Activated T-helper 2 cell treated with anti-CD3 and anti-CD28 coated beads, Interferon-gamma antibody, Interleukin-2, Interleukin-4, amounts not matched to agents 10 μg/mL and 5 μg/mL and 100 μg/mL, durations not matched to agents 14 hours and 24 hours and 36 hours (primary cell): Measurements from ENCODE around the gene KRTAP10-6. TPM values are rescaled to one million over a fixed set of nuclear protein-coding genes. Genes with fewer than 3 reads are reported as not detected.
"Not testable (repeated sequence)": the region's sequence is repeated elsewhere in the genome, so short reads cannot be mapped to it uniquely, and the experiment has no call there.

Experiments used
- DNase-seq: peaks from one replicate; pipeline ENCODE4 v3.0.0; 2021; ENCODE audit warnings: low spot score
- H3K27ac Mint-ChIP-seq: one replicate; pipeline ENCODE4 v1.8.0; 2021; ENCODE audit warnings: mixed read lengths
- H3K27me3 Mint-ChIP-seq: one replicate; pipeline ENCODE4 v1.8.0; 2021; ENCODE audit warnings: low read depth, mixed read lengths
- H3K36me3 Mint-ChIP-seq: one replicate; pipeline ENCODE4 v1.8.0; 2021; ENCODE audit warnings: low read depth, mixed read lengths
- H3K4me1 Mint-ChIP-seq: one replicate; pipeline ENCODE4 v1.8.0; 2021; ENCODE audit warnings: low read depth, mixed read lengths
- H3K4me3 Mint-ChIP-seq: one replicate; pipeline ENCODE4 v1.8.0; 2021; ENCODE audit warnings: low read depth, mild to moderate bottlenecking, moderate library complexity, mixed read lengths
- H3K9me3 Mint-ChIP-seq: one replicate; pipeline ENCODE4 v1.8.0; 2021; ENCODE audit warnings: mixed read lengths
- intact Hi-C: fragments of 100-400 bp; cut with micrococcal nuclease; formaldehyde crosslinking; loops from one replicate; pipeline ENCODE4 v1.15.1; 2023
- total RNA-seq: library from RNA; stranded (reverse); gene quantifications from 2 replicates; pipeline ENCODE4 v1.2.3, GENCODE V29; 2022

The KRTAP10-6 gene
- total RNA-seq, 1 donor from 2014 or later: not detected

GRCh38 chr21:44627181-44627822 is 35.0 kb upstream of the KRTAP10-6 start:
- H3K4me3 Mint-ChIP-seq, H3K27ac Mint-ChIP-seq, intact Hi-C loops, DNase-seq, H3K36me3 Mint-ChIP-seq, H3K27me3 Mint-ChIP-seq, H3K4me1 Mint-ChIP-seq: not testable (repeated sequence)
- H3K9me3 Mint-ChIP-seq: peaks cover 53% of the 10 kb centered on the region

- peaks cover 7% of the 10 kb centered on the region for H3K36me3 Mint-ChIP-seq
These were observed 34.4 kb upstream of the KRTAP10-6 start, which contains the start of gene KRTAP10-9 for GRCh38 chr21:44626673-44627143. Gene KRTAP10-9, plus strand, starts transcription at chr21:44627093. Its CDS starts 79 bp downstream, at chr21:44627172.

GRCh38 chr21:44626262-44626661 is 34.0 kb upstream of the KRTAP10-6 start:
- Mint-ChIP-seq H3K27ac (no peak overlapping the region), H3K36me3 (peaks cover 7% of the 10 kb centered on the region), H3K4me1 (peaks cover 6% of the 10 kb centered on the region), H3K9me3 (peaks cover 45% of the 10 kb centered on the region), H3K4me3 (no peak overlapping the region), H3K27me3 (peaks cover 4% of the 10 kb centered on the region)
- DNase-seq: no peak
- intact Hi-C loops: no loop called here

More at GRCh38 chr21:44626673-44627143, 34.4 kb upstream of the KRTAP10-6 start, which contains the start of gene KRTAP10-9:
- peaks cover 49% of the 10 kb centered on the region for H3K9me3 Mint-ChIP-seq
- no peak within 1 kb of the TSS for H3K27ac Mint-ChIP-seq
- no peak within 1 kb of the TSS for H3K4me3 Mint-ChIP-seq
- DNase-seq: no peak
- intact Hi-C loops: no loop called here
- peaks cover 6% of the 10 kb centered on the region for H3K4me1 Mint-ChIP-seq
- H3K27me3 Mint-ChIP-seq: peaks cover 4% of the 10 kb centered on the region

- peaks cover 4% of the 10 kb centered on the region for H3K27me3 Mint-ChIP-seq
- H3K4me3 Mint-ChIP-seq: no peak overlapping the region
- peaks cover 6% of the 10 kb centered on the region for H3K4me1 Mint-ChIP-seq
- DNase-seq: no peak
- H3K27ac Mint-ChIP-seq: no peak overlapping the region
- H3K36me3 Mint-ChIP-seq: peaks cover 4% of the 10 kb centered on the region
- peaks cover 41% of the 10 kb centered on the region for H3K9me3 Mint-ChIP-seq
- intact Hi-C loops: no loop called here
These were observed 33.5 kb upstream of the KRTAP10-6 start for GRCh38 chr21:44625756-44626155.

- peaks cover 7% of the 10 kb centered on the region for H3K4me1 Mint-ChIP-seq
- DNase-seq: no peak
- H3K27me3 Mint-ChIP-seq: peaks cover 4% of the 10 kb centered on the region
- H3K27ac Mint-ChIP-seq: no peak overlapping the region
- intact Hi-C loops: no loop called here
- no peak overlapping the region for H3K4me3 Mint-ChIP-seq
- peaks cover 53% of the 10 kb centered on the region for H3K9me3 Mint-ChIP-seq
- H3K36me3 Mint-ChIP-seq: peaks cover 22% of the 10 kb centered on the region
These were observed 31.3 kb upstream of the KRTAP10-6 start for GRCh38 chr21:44623575-44623974.

GRCh38 chr21:44619886-44620285 is 27.6 kb upstream of the KRTAP10-6 start:
- Mint-ChIP-seq H3K36me3 (peaks cover 22% of the 10 kb centered on the region), H3K27ac (no peak overlapping the region), H3K4me3 (no peak overlapping the region), H3K27me3 (peaks cover 4% of the 10 kb centered on the region), H3K4me1 (peaks cover 8% of the 10 kb centered on the region), H3K9me3 (peaks cover 53% of the 10 kb centered on the region)
- intact Hi-C loops: no loop called here
- DNase-seq: no peak

GRCh38 chr21:44618909-44619308 is 26.6 kb upstream of the KRTAP10-6 start:
- DNase-seq: peak; percentile 34
- H3K36me3 Mint-ChIP-seq: peaks cover 22% of the 10 kb centered on the region
- H3K4me1 Mint-ChIP-seq: peaks cover 8% of the 10 kb centered on the region
- H3K9me3 Mint-ChIP-seq: peaks cover 43% of the 10 kb centered on the region
- H3K27ac Mint-ChIP-seq: peak overlapping the region; percentile 70
- intact Hi-C loops: no loop called here
- H3K4me3 Mint-ChIP-seq: peak overlapping the region; percentile 2
- peaks cover under 1% of the 10 kb centered on the region for H3K27me3 Mint-ChIP-seq

GRCh38 chr21:44618504-44618903 is 26.2 kb upstream of the KRTAP10-6 start:
- Mint-ChIP-seq H3K27me3 (no peaks in the 10 kb centered on the region), H3K4me3 (no peak overlapping the region), H3K9me3 (peaks cover 39% of the 10 kb centered on the region), H3K27ac (peak overlapping the region; percentile 70), H3K4me1 (peaks cover 8% of the 10 kb centered on the region), H3K36me3 (peaks cover 22% of the 10 kb centered on the region)
- intact Hi-C loops: no loop called here
- DNase-seq: no peak

- no peak overlapping the region for H3K27ac Mint-ChIP-seq
- H3K9me3 Mint-ChIP-seq: peaks cover 30% of the 10 kb centered on the region
- DNase-seq: no peak
- intact Hi-C loops: no loop called here
- H3K4me3 Mint-ChIP-seq: no peak overlapping the region
- peaks cover 8% of the 10 kb centered on the region for H3K4me1 Mint-ChIP-seq
- H3K27me3 Mint-ChIP-seq: no peaks in the 10 kb centered on the region
- H3K36me3 Mint-ChIP-seq: peaks cover 22% of the 10 kb centered on the region
These were observed 24.8 kb upstream of the KRTAP10-6 start for GRCh38 chr21:44617071-44617501.

- intact Hi-C loops: no loop called here
- DNase-seq: no peak
- peaks cover 8% of the 10 kb centered on the region for H3K4me1 Mint-ChIP-seq
- H3K4me3 Mint-ChIP-seq: no peak overlapping the region
- H3K36me3 Mint-ChIP-seq: peaks cover 22% of the 10 kb centered on the region
- no peaks in the 10 kb centered on the region for H3K27me3 Mint-ChIP-seq
- peaks cover 31% of the 10 kb centered on the region for H3K9me3 Mint-ChIP-seq
- no peak overlapping the region for H3K27ac Mint-ChIP-seq
These were observed 24.3 kb upstream of the KRTAP10-6 start for GRCh38 chr21:44616591-44616926.

- Mint-ChIP-seq H3K4me3 (no peak overlapping the region), H3K36me3 (peaks cover 22% of the 10 kb centered on the region), H3K4me1 (peaks cover 8% of the 10 kb centered on the region), H3K27me3 (no peaks in the 10 kb centered on the region), H3K9me3 (peaks cover 36% of the 10 kb centered on the region), H3K27ac (no peak overlapping the region)
- intact Hi-C loops: no loop called here
- no peak for DNase-seq
These were observed 23.7 kb upstream of the KRTAP10-6 start for GRCh38 chr21:44615911-44616590.

- Mint-ChIP-seq H3K36me3 (peaks cover 17% of the 10 kb centered on the region), H3K27ac (no peak overlapping the region), H3K9me3 (peaks cover 37% of the 10 kb centered on the region), H3K4me3 (no peak overlapping the region), H3K4me1 (peaks cover 8% of the 10 kb centered on the region), H3K27me3 (no peaks in the 10 kb centered on the region)
- DNase-seq: no peak
- intact Hi-C loops: no loop called here
These were observed 23.2 kb upstream of the KRTAP10-6 start for GRCh38 chr21:44615466-44615865.

GRCh38 chr21:44614961-44615391 is 22.7 kb upstream of the KRTAP10-6 start:
- Mint-ChIP-seq H3K9me3 (peaks cover 37% of the 10 kb centered on the region), H3K4me1 (peaks cover 8% of the 10 kb centered on the region), H3K4me3 (no peak overlapping the region), H3K36me3 (peaks cover 14% of the 10 kb centered on the region), H3K27me3 (no peaks in the 10 kb centered on the region), H3K27ac (no peak overlapping the region)
- intact Hi-C loops: no loop called here
- no peak for DNase-seq
